Fibroblast of lung (primary cell): ENCODE data around the gene F2R.

Source experiments
- CTCF ChIP-seq, 2 donors: IDR thresholded peaks in 1 of 2; conservative IDR thresholded peaks in 1 of 2; 1 replicate in 1 of 2; 2 replicates in 1 of 2; pipeline ENCODE4 v1.5.1; 2011 to 2012; ENCODE audit warnings: low read length in 2 of 2, control low read depth in 1 of 2, inconsistent platforms in 1 of 2, low read depth in 1 of 2, mild to moderate bottlenecking in 1 of 2
- EZH2 ChIP-seq: IDR thresholded peaks from 2 replicates; pipeline ENCODE4 v1.5.1; 2012; ENCODE audit warnings: low read length, control low read depth, mild to moderate bottlenecking; ENCODE audit errors: missing control alignments

- no peak for TF ChIP-seq CTCF (conservative IDR thresholded peaks at IDR 0.05 in 1 of 2, IDR thresholded peaks at IDR 0.05 in 1 of 2; ENCODE audit: low read depth in 1 of 2, low read length in 2 of 2)
- TF ChIP-seq EZH2, result no peak
Observed at GRCh38 chr5:76723266-76723665, 7.3 kb downstream of the F2R start.
